Endodermal cell (in vitro differentiated cells): ENCODE measurements around the gene CABP4. TPM values are rescaled to one million over a fixed set of nuclear protein-coding genes. Genes with fewer than 3 reads are reported as not detected.
"Not testable (repeated sequence)": the region's sequence is repeated elsewhere in the genome, so short reads cannot be mapped to it uniquely, and the experiment has no call there.

ENCODE experiments used
- DNase-seq: peaks from one replicate; pipeline ENCODE4 v3.0.0-alpha.2; 2017
- H3K27ac ChIP-seq: 2 replicates; pipeline ENCODE4 v1.5.1; 2013; ENCODE audit warnings: mild to moderate bottlenecking, low read depth, low read length, moderate library complexity
- H3K27me3 ChIP-seq: 2 replicates; pipeline ENCODE4 v1.6.1; 2013; ENCODE audit warnings: mild to moderate bottlenecking, low read length, moderate library complexity; ENCODE audit not compliant: insufficient read depth, control insufficient read depth, poor library complexity, severe bottlenecking
- H3K36me3 ChIP-seq: 2 replicates; pipeline ENCODE4 v1.7.0; 2013; ENCODE audit warnings: mild to moderate bottlenecking, low read length, moderate library complexity; ENCODE audit not compliant: control insufficient read depth, insufficient read depth
- H3K4me1 ChIP-seq: one replicate; pipeline ENCODE4 v1.7.0; 2013; ENCODE audit warnings: low read length; ENCODE audit not compliant: control insufficient read depth, insufficient read depth
- H3K4me3 ChIP-seq: 2 replicates; pipeline ENCODE4 v1.5.1; 2013; ENCODE audit warnings: mild to moderate bottlenecking, low read length, moderate library complexity
- H3K9ac ChIP-seq: 2 replicates; pipeline ENCODE4 v1.6.1; 2013; ENCODE audit warnings: mild to moderate bottlenecking, low read length, moderate library complexity; ENCODE audit not compliant: poor library complexity, severe bottlenecking; ENCODE audit errors: extremely low read depth
- H3K9me3 ChIP-seq: 2 replicates; pipeline ENCODE4 v1.6.1; 2013; ENCODE audit warnings: mild to moderate bottlenecking, low read length, moderate library complexity; ENCODE audit not compliant: control insufficient read depth
- H3K27ac Mint-ChIP-seq: 2 replicates; pipeline ENCODE4 v1.8.0; 2020; ENCODE audit warnings: mixed read lengths
- H3K27me3 Mint-ChIP-seq: 2 replicates; pipeline ENCODE4 v1.8.0; 2021; ENCODE audit warnings: mild to moderate bottlenecking, mixed read lengths; ENCODE audit not compliant: insufficient read depth
- H3K36me3 Mint-ChIP-seq: 2 replicates; pipeline ENCODE4 v1.8.0; 2020; ENCODE audit warnings: low read depth, mixed read lengths
- H3K4me1 Mint-ChIP-seq: 2 replicates; pipeline ENCODE4 v1.8.0; 2020; ENCODE audit warnings: mixed read lengths
- H3K4me3 Mint-ChIP-seq: 2 replicates; pipeline ENCODE4 v1.8.0; 2020; ENCODE audit warnings: mild to moderate bottlenecking, moderate library complexity, mixed read lengths
- H3K9me3 Mint-ChIP-seq: 2 replicates; pipeline ENCODE4 v1.8.0; 2020; ENCODE audit warnings: mild to moderate bottlenecking, mixed read lengths
- CTCF ChIP-seq: fragments of 200-600 bp; sonication (generic); conservative IDR thresholded peaks from 2 replicates; pipeline ENCODE4 v1.5.0; 2021; ENCODE audit warnings: antibody characterized with exemption, mild to moderate bottlenecking
- WGBS, 2 experiments: methylation state at CpG; one replicate each; pipeline versions ENCODE4 v1.1.5 to v1.1.7; 2013; ENCODE audit warnings: missing lambda C conversion rate in 2 of 2, mixed read lengths in 1 of 2; ENCODE audit not compliant: insufficient coverage in 1 of 2, insufficient read length in 1 of 2; 5-methylcytosine and 5-hydroxymethylcytosine counted together
- total RNA-seq, 2 donors: library from RNA; stranded (reverse); fragmentation: NEBNext Ultra II Directional in 1 of 2; extraction: Animal tissue kit (Norgen Biotek cat#: 25700) in 1 of 2; gene quantifications; 2 replicates in 1 of 2; 3 replicates in 1 of 2; pipeline ENCODE4 v1.2.1, GENCODE V29; 2021

CABP4 gene
- total RNA-seq, 2 donors from 2014 or later = not detected

- Mint-ChIP-seq H3K4me3 (peak overlapping the region; percentile 74), H3K27me3 (peaks cover 2% of the 10 kb centered on the region), H3K9me3 (no peaks in the 10 kb centered on the region), H3K27ac (peak overlapping the region; percentile 91), H3K4me1 (peaks cover 9% of the 10 kb centered on the region), H3K36me3 (peaks cover 4% of the 10 kb centered on the region)
- Histone ChIP-seq H3K36me3 (no peaks in the 10 kb centered on the region), H3K4me3 (peak overlapping the region; percentile 92), H3K27me3 (no peaks in the 10 kb centered on the region), H3K4me1 (no peaks in the 10 kb centered on the region), H3K27ac (peak overlapping the region; percentile 70), H3K9me3 (no peaks in the 10 kb centered on the region), H3K9ac (peak overlapping the region; percentile 83)
- peak; percentile 98 for DNase-seq
- no peak for TF ChIP-seq CTCF
- 16 to 69% methylated on average over 10 to 55 of the region's 56 CpGs for WGBS, 2 experiments
Observed at GRCh38 chr11:67464411-67465188, 9.4 kb downstream of the CABP4 start.

DNA sequence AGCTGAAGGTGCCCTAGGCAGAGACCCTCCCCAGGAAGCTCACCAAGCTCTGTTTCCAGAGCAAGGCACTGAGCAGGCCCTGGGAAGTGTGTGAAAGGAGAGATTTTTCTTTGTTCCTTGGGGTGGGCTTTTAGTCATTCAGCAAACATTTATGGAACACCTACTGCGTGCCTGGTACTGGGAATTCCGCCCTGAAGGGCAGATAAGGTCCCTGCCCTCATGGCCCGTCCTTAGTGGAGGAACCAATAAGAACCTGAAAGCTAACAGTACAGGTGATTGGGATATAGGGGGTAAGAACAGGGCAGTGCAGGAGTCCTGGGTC, 10.0 kb downstream of the CABP4 start:
- no peak for TF ChIP-seq CTCF
- no peaks in the 10 kb centered on the region for H3K27me3 ChIP-seq
- Mint-ChIP-seq H3K4me3 (peak overlapping the region; percentile 74), H3K36me3 (peaks cover 4% of the 10 kb centered on the region), H3K27ac (peak overlapping the region; percentile 91), H3K4me1 (peaks cover 9% of the 10 kb centered on the region), H3K27me3 (peaks cover 2% of the 10 kb centered on the region), H3K9me3 (no peaks in the 10 kb centered on the region)
- no peak for DNase-seq
- no peaks in the 10 kb centered on the region for H3K4me1 ChIP-seq
- 59 to 61% methylated on average over 3 of the region's 3 CpGs for WGBS, 2 experiments
- H3K36me3 ChIP-seq = no peaks in the 10 kb centered on the region
- no peaks in the 10 kb centered on the region for H3K9me3 ChIP-seq
- peak overlapping the region; percentile 83 for H3K9ac ChIP-seq
- peak overlapping the region; percentile 70 for H3K27ac ChIP-seq
- peak overlapping the region; percentile 92 for H3K4me3 ChIP-seq

DNA sequence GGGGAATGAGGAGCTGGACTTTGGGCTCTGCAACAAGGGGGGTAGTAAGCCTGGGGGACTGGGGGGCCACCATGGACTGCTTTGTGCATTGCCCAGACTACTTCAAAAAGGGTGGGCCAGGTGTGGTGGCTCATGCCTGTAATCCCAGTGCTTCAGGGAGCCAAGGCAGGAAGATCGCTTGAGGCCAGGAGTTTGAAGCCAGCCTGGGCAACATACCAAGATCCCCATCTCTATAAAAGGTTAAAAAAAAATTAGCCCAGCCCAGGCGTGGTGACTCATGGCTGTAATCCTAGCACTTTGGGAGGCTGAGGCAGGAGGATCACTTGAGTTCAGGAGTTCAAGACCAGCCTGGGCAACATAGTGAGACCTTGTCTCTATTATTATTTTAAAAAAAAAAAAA, 10.4 kb downstream of the CABP4 start:
- not testable (repeated sequence) for H3K36me3 ChIP-seq, H3K36me3 Mint-ChIP-seq, H3K4me1 ChIP-seq, DNase-seq, H3K4me1 Mint-ChIP-seq, H3K27me3 ChIP-seq, H3K9me3 Mint-ChIP-seq, H3K9me3 ChIP-seq, H3K27ac ChIP-seq, H3K27me3 Mint-ChIP-seq
- WGBS, 2 experiments = 98 to 100% methylated on average over 1 to 2 of the region's 2 CpGs
- H3K4me3 Mint-ChIP-seq = peak overlapping the region; percentile 74
- Histone ChIP-seq H3K9ac (peak overlapping the region; percentile 83), H3K4me3 (peak overlapping the region; percentile 92)
- peak overlapping the region; percentile 91 for H3K27ac Mint-ChIP-seq
